DND-41 (cell line): ENCODE data around the gene GYS2.

Experiments used
- ATAC-seq: fragments of 200-7000 bp; cut with Tn5 transposase; 3 replicates; pipeline ENCODE4 v1.9.1; 2021; ENCODE audit warnings: low read depth; ENCODE audit not compliant: insufficient read depth
- DNase-seq: peaks from one replicate; pipeline ENCODE4 v3.0.0-alpha.2; 2020
- H2AFZ ChIP-seq: 2 replicates; pipeline ENCODE4 v1.6.0; 2012; ENCODE audit warnings: low read depth, low read length
- H3K27ac ChIP-seq: 2 replicates; pipeline ENCODE4 v1.5.1; 2012; ENCODE audit warnings: low read length, inconsistent platforms
- H3K27me3 ChIP-seq: fragments of 200-600 bp; sonication (generic); 2 replicates; pipeline ENCODE4 v1.6.0; 2012; ENCODE audit warnings: low read length, mild to moderate bottlenecking, inconsistent platforms; ENCODE audit not compliant: insufficient read depth, poor library complexity
- H3K36me3 ChIP-seq: 2 replicates; pipeline ENCODE4 v1.5.1; 2012; ENCODE audit warnings: low read length, inconsistent platforms; ENCODE audit not compliant: insufficient read depth
- H3K4me1 ChIP-seq: 2 replicates; pipeline ENCODE4 v1.5.1; 2012; ENCODE audit warnings: mild to moderate bottlenecking, low read length; ENCODE audit not compliant: insufficient read depth
- H3K4me2 ChIP-seq: 2 replicates; pipeline ENCODE4 v1.6.0; 2012; ENCODE audit warnings: mild to moderate bottlenecking, moderate library complexity, low read length, inconsistent platforms; ENCODE audit not compliant: insufficient read depth
- H3K4me3 ChIP-seq, 2 experiments: fragments of 200-600 bp in 1 of 2; shearing (Covaris generic) in 1 of 2; 2 replicates each; pipeline ENCODE4 v1.5.1; 2012 to 2016; ENCODE audit warnings: inconsistent platforms in 2 of 2, low read length in 2 of 2, mild to moderate bottlenecking in 2 of 2, low read depth in 1 of 2, moderate library complexity in 1 of 2
- H3K79me2 ChIP-seq: 2 replicates; pipeline ENCODE4 v1.6.0; 2012; ENCODE audit warnings: low read length, inconsistent platforms; ENCODE audit not compliant: insufficient read depth
- H3K9ac ChIP-seq: 2 replicates; pipeline ENCODE4 v1.6.0; 2012; ENCODE audit warnings: low read depth, mild to moderate bottlenecking, inconsistent platforms, low read length, moderate library complexity
- H3K9me3 ChIP-seq: 2 replicates; pipeline ENCODE4 v1.5.1; 2012; ENCODE audit warnings: low read length, moderate library complexity, mild to moderate bottlenecking, inconsistent platforms; ENCODE audit not compliant: insufficient read depth, severe bottlenecking
- H4K20me1 ChIP-seq: 2 replicates; pipeline ENCODE4 v1.6.0; 2012; ENCODE audit warnings: low read length; ENCODE audit not compliant: insufficient read depth
- EZH2 ChIP-seq: IDR thresholded peaks from 3 replicates; pipeline ENCODE4 v1.6.1; 2012; ENCODE audit warnings: borderline replicate concordance, low read depth, mild to moderate bottlenecking, moderate library complexity, low read length, inconsistent platforms; ENCODE audit not compliant: severe bottlenecking
- TF ChIP-seq, protein P1 (sequence below): IDR thresholded peaks from 2 replicates; pipeline ENCODE4 v1.5.1; 2012; ENCODE audit warnings: borderline replicate concordance, low read length, moderate library complexity, mild to moderate bottlenecking; ENCODE audit not compliant: poor library complexity, severe bottlenecking; ENCODE audit errors: extremely low read depth

GYS2 gene

DNA sequence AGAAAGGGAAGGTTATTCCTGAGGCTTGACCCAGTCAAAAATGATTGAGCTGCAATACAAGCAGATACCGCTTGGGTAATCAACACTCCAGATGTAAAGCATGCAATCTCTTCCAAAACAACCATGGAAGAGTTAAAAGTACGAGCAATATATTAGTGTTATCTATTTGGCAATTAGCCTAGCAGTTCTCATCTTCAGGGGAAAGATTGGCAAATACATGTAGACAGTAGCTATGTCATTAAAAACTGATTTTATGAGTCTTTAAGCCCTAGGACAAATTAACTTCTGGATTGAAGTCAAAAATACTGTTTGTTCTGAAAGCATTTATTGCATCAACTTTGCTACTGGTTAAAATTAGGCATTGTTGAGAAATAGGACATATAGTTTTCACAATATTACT is 9.3 kb upstream of the GYS2 start:
- H3K4me1 ChIP-seq, result peaks cover 26% of the 10 kb centered on the region
- no peaks in the 10 kb centered on the region for H3K27me3 ChIP-seq
- H2AFZ ChIP-seq, result peak overlapping the region; percentile 44; the same call in 1 of the 2 replicates
- no peaks in the 10 kb centered on the region for H3K36me3 ChIP-seq
- peak overlapping the region; percentile 58 for H3K27ac ChIP-seq
- DNase-seq, result no peak
- H3K9me3 ChIP-seq, result no peaks in the 10 kb centered on the region
- no peak for ATAC-seq
- TF ChIP-seq, protein P1, sequence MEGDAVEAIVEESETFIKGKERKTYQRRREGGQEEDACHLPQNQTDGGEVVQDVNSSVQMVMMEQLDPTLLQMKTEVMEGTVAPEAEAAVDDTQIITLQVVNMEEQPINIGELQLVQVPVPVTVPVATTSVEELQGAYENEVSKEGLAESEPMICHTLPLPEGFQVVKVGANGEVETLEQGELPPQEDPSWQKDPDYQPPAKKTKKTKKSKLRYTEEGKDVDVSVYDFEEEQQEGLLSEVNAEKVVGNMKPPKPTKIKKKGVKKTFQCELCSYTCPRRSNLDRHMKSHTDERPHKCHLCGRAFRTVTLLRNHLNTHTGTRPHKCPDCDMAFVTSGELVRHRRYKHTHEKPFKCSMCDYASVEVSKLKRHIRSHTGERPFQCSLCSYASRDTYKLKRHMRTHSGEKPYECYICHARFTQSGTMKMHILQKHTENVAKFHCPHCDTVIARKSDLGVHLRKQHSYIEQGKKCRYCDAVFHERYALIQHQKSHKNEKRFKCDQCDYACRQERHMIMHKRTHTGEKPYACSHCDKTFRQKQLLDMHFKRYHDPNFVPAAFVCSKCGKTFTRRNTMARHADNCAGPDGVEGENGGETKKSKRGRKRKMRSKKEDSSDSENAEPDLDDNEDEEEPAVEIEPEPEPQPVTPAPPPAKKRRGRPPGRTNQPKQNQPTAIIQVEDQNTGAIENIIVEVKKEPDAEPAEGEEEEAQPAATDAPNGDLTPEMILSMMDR, result no peak
- no peak for TF ChIP-seq EZH2
- H3K4me2 ChIP-seq, result no peak overlapping the region
- H3K4me3 ChIP-seq, result no peak overlapping the region
- no peak overlapping the region for H3K9ac ChIP-seq
- no peaks in the 10 kb centered on the region for H4K20me1 ChIP-seq
- H3K79me2 ChIP-seq, result no peaks in the 10 kb centered on the region

DNA sequence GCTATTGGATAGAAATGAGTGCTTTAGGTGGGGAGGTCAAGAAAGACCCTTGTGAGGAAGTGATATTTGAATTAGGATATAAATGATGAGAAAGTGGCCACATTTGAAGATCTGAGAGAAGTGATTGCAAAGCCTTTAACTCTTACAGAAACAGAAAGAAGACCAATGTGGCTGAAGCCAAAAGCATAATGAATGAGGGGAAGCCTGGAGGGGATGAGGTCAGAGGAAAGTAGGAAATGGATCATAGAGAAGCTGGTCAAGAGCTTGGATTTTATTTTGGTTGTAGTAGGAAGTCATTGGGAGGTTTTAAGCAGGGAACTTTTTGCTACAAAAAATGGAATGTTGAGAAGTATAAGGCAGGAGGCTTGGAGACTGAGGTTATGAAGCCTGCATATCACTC is 3.5 kb upstream of the GYS2 start:
- H3K9me3 ChIP-seq, result no peaks in the 10 kb centered on the region
- no peak overlapping the region for H3K9ac ChIP-seq
- H3K4me3 ChIP-seq, result no peak overlapping the region
- ATAC-seq (no peak), DNase-seq (no peak)
- no peak overlapping the region for H3K27ac ChIP-seq
- no peaks in the 10 kb centered on the region for H3K36me3 ChIP-seq
- no peak overlapping the region for H2AFZ ChIP-seq
- no peak for TF ChIP-seq EZH2
- TF ChIP-seq, protein P1, result no peak
- H3K27me3 ChIP-seq, result no peaks in the 10 kb centered on the region
- no peaks in the 10 kb centered on the region for H4K20me1 ChIP-seq
- H3K79me2 ChIP-seq, result no peaks in the 10 kb centered on the region
- no peaks in the 10 kb centered on the region for H3K4me1 ChIP-seq
- H3K4me2 ChIP-seq, result no peak overlapping the region

DNA sequence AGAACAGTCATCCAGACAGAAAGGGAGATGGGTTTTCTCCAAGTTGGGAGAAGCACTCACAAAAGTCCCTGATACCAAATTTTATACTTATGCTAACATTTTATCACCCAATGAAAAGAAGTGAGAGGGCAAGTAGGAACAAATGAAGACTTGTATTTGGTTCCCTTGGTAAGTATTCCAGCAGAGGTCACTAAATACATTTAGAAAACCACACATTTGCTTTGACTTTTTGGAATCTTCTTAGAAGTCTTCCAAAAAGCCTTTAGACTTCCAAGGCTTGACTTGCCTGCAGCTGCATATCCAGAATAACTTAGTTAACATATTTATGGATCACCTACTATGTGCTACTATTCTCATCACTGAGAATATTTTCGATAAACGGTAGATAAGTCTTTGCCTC is 3.1 kb upstream of the GYS2 start:
- no peak overlapping the region for H3K9ac ChIP-seq
- no peak overlapping the region for H3K27ac ChIP-seq
- no peak overlapping the region for H2AFZ ChIP-seq
- no peak for TF ChIP-seq EZH2
- TF ChIP-seq, protein P1, result peak; percentile 62
- no peaks in the 10 kb centered on the region for H3K27me3 ChIP-seq
- ATAC-seq, result no peak
- no peaks in the 10 kb centered on the region for H3K9me3 ChIP-seq
- no peaks in the 10 kb centered on the region for H3K4me1 ChIP-seq
- no peaks in the 10 kb centered on the region for H4K20me1 ChIP-seq
- no peaks in the 10 kb centered on the region for H3K36me3 ChIP-seq
- no peak overlapping the region for H3K4me2 ChIP-seq
- H3K79me2 ChIP-seq, result no peaks in the 10 kb centered on the region
- DNase-seq, result no peak
- no peak overlapping the region for H3K4me3 ChIP-seq

DNA sequence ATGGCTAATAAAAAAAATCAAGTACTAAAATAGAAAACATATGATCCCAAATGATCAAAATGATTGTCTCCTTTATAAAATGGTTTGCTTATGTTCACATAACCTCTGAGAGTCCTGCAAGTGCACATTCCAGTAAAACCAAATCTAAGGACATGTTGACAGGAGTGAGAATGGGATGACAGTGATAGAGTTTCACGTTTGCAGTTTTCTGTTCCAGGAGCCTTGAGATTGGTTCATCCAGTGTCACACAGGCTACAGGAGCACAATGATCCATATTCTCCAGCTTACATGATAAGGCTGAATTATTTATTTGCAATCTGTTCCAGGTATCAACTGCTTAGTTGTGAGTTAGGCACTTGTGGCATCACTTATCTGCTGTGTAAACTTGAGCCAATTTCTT is 1.5 kb upstream of the GYS2 start:
- Histone ChIP-seq H3K36me3 (no peaks in the 10 kb centered on the region), H3K4me3 (no peak overlapping the region), H3K9me3 (no peaks in the 10 kb centered on the region), H4K20me1 (no peaks in the 10 kb centered on the region), H3K4me1 (no peaks in the 10 kb centered on the region), H3K4me2 (no peak overlapping the region), H3K27ac (no peak overlapping the region), H3K79me2 (no peaks in the 10 kb centered on the region), H3K27me3 (no peaks in the 10 kb centered on the region), H3K9ac (no peak overlapping the region), H2AFZ (no peak overlapping the region)
- no peak for ATAC-seq
- TF ChIP-seq, protein P1, result no peak
- no peak for TF ChIP-seq EZH2
- no peak for DNase-seq
